ENCODE data around the gene RAF1.
"Not testable (repeated sequence)": the region's sequence is repeated elsewhere in the genome, so short reads cannot be mapped to it uniquely, and the experiment has no call there.

RAF1 gene

DNA sequence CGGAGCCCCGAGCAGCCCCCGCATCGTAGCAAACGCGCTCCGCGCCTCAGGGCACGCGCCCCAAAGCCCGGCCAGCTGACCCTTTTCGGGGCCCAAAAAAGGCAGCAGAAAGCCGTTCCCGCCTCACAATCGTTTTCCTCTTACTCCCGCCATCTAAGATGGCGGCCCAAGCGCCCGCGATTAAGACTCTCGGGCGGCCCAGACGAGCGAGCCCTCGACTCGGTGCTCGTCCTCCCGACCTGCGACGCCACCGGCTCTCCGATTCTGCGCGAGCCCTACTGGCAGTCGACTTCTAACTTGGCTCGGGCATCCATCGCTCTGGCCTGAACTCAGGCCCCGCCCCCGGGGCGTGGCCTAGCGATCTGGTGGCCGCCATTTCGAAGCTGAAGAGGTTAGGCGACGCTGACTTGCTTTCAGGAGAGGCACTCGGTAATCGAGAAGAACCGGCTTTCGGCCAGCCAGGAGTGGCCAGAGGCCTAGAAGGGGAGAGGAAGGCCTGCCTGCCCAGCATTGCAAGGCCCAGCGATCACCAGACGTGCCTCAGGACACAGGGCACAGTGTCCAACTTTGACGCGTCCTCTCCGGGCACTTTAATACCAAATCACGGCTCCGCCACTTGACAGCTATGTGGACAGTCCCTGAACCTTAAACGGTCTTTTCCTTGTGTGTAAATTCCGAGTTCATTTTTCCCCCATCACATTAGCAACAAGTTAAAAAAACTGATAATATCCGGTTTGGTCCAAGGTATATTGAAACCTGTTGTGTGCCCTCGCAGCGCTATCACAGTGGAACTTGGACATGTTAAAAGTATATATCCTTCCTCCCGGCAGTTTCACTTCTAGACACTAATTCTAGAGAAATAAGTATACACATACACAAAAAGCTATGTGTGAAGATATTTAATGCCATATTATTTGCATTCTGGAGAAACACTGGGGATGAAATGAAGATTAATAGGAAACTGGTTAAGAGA is at the start of gene RAF1:
RAF1 (minus strand) TSS at position 182 of the 973 bp plus-strand sequence. CDS start 45,396 bp downstream, outside the sequence.
- DNase-seq (ENCODE audit: low read depth in 2 of 2) = peak; percentile 94 to 97

DNA sequence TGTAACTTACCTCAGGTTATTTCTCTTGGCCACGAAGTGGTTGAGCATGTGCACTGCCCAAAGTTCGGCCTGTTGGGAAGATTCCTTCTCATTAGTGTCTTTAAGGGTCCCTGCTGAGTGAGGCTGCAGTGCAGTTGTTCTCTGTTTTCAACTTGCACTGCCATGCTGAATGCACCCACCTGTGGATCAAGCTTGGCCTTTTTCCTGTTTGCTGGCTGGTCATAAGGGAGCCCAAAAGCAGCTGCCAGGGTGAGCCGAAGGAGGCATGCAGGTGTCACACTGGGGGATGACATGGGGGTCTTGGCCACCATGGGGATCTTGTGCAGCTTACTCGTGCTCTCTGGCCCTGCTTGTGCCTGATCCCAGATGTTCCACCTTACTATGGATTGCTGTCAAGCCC is 46.1 kb upstream of the RAF1 start:
- no peak for DNase-seq (ENCODE audit: low read depth in 2 of 2)

DNA sequence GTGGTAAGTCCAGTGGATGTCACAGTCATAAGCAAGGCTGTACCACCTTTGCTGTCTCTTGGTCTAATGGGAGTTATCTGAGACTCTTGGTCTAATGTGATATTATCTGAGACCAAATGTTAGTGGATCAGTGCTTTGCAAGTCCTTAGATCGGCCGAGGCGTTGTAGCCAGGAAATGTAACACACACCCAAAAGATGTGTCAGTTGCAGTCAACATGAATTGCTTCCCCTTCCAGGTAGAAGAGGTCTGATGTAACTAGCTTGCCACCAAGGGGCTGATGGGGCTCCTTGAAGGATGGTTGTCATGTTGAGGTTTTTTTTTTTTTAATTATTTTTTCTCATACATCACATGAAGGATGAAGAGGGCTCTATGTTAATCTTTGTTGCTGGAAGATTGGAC is 45.4 kb upstream of the RAF1 start:
- no peak for DNase-seq (ENCODE audit: low read depth in 2 of 2)

DNA sequence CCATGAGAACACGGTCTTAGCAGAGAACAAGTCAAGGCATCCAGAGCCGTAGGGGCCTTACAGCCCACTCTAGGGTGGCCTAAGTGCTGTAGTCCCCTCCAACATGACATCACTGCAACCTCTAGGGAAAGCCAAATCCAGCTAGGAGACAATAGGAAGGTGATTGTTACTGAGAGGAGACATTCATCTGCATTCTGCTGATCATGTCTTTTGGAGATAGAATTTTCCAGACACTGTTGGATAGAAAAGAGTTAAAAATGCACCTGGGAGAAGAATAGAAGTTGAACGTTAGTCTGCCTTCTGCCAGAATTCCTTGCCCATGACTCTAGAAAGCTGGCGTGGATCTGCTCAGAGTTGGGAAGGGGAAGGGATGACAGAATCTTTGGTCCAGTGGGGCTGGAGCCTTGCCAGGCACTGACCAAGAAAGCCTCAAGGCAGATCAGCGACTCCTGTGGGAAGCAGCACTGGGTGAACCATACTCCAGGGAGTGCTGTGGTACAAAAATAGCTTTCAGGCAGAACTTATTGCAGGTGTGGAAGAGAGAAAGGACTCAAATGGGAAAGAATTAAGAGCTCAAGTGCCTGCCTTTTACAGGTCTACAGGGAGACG is 44.8 kb upstream of the RAF1 start:
- DNase-seq (ENCODE audit: low read depth in 2 of 2) = no peak

DNA sequence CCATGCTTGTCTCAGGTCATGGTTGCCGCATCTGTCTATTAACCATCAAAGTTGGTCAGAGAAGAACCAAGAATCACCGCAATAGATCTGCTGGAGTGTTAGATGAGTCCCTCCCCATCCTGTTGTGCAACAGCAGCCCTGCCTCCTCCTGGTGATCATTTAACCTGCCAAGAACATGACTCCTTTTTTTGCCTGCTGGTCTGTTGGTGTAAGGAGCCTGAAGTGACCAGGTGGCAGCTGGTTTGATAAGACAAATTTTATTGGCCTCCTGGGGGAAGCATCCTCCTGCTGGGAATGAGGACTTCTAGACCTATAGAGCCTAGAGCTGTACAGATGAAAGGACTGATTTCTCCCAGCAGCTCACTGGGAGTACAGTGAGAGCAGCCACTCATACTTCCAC is 43.5 kb upstream of the RAF1 start:
- no peak for DNase-seq (ENCODE audit: low read depth in 2 of 2)

DNA sequence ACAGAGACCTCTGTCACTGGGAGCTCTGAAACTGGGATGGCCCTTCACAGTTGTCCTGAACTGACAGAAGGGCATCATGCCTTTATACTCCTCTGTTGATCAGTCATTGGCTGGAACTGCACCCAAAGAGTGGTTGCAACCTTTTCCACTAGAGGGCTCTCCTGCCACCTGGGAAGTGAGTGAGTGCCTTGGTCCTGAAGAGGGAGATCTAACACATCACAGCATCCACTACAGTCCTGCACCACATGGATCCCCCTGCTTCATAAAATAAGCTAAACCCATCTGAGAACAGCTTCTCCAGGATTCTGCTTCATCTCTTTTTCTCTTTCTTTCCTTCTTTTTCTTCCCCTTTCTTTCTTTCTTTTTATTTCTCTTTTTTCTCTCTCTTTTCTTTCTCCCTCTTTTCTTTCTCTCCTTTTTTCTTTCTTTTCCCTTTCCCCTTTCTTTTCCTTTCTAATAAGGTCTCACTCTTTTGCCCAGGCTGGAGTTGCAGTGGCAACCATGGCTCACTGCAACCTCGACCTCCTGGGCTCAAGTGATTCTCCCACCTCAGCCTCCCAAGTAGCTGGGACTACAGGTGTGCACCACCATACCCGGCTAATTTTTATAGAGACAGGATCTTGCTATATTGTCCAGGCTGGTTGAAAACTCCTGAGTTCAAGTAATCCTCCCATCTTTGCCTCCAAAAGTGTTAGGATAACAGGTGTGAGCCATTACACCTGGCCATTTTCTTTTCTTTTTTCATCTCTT is 42.8 kb upstream of the RAF1 start:
- peak; percentile 23 to 36 for DNase-seq (ENCODE audit: low read depth in 2 of 2)

DNA sequence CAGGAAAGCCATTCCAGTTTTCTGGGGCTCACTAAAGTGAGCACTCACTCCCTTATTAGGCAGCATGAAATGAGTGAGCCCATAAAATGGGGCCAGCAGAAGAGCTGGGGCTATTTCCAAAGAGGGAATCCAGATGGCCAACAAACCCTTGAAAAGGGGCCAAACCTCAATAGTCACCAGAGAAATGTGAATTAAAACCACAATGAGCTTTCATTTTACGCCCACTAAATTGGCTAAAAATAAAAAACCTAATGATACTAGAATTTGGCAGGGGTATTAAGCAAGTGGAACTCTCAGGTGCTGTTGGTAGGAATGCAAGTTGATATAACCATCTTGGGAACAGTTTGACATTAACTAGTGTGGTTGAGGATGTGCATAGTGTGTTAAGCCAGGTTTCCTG is 42.1 kb upstream of the RAF1 start:
- no peak for DNase-seq (ENCODE audit: low read depth in 2 of 2)

DNA sequence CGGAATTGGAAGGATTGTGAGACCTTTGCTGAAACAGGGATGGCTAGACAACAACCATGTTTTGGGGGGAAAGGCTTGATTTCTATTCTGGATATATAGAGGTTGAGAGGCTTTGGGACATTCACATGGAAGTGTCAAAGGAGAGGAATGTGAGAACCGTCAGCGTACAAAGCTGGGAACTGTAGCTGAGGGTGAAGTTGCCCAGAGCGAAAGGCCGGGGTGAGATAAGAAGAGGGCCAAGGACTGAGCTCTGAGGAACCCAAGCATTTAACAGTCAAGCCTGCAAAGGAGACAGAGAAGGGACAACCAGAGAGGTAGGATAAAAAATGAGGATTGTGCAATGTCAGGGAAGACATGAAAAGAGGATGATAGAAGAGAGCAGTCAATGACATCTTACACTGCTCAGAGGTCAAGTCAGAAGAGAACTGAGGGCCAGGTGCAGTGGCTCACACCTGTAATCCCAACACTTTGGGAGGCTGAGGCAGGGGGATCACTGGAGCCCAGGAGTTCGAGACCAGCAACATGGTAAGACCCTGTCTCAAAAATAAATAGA is 41.5 kb upstream of the RAF1 start:
- no peak for DNase-seq (ENCODE audit: low read depth in 2 of 2)

DNA sequence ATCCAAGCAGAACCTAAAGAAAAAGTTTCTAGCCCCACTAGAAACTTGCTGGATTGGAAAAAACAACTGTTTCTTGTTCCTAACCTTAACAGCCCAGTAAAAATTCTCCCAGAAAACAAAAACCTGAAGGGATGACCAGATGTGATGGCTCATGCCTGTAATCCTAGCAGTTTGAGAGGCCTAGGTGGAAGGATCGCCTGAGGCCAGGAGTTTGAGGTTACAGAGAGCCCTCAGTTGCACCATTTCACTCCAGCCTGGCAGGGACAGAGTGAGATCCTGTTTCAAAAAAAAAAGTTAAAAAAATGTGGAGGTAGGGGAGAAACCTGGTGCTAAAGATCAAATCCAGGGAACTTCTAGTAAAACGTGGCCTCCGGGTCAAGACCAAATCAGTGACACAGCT is 38.6 kb upstream of the RAF1 start:
- no peak for DNase-seq (ENCODE audit: low read depth in 2 of 2)

DNA sequence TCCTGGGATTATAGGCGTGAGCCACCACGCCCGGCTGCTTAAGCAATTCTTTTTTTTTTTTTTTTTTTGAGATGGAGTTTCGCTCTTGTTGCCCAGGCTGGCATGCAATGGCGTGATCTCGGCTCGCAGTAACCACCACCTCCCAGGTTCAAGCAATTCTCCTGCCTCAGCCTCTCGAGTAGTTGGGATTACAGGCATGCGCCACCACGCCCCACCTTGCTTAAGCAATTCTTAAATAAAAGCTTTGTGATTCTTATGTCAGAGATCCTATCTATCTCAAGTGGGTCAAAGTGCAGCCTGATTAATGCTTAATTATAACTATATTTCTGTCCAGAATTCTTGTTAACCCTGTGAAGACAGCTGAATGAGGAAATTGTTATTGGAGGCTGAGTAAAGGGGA is 37.7 kb upstream of the RAF1 start:
- DNase-seq (ENCODE audit: low read depth in 2 of 2) = not testable (repeated sequence)

DNA sequence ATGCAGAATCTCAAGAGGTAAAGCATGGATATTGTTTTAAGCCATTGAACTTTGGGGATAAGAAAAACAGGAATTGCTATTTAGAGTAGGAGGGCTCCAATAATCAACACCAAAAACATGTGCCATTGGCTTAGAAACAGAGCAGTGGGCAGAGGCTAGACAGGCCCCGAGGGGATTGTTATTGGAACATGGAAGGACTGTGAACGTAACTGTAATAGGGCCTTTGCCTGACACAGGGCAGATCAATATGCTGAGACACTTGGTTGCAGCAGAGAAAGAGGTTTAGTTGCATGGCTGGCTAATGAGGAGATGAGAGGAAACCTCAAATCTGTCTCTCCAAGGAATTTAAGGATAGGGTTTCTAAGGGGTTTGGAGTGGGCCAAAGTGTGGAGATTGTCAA is 36.9 kb upstream of the RAF1 start:
- DNase-seq (ENCODE audit: low read depth in 2 of 2) = no peak

DNA sequence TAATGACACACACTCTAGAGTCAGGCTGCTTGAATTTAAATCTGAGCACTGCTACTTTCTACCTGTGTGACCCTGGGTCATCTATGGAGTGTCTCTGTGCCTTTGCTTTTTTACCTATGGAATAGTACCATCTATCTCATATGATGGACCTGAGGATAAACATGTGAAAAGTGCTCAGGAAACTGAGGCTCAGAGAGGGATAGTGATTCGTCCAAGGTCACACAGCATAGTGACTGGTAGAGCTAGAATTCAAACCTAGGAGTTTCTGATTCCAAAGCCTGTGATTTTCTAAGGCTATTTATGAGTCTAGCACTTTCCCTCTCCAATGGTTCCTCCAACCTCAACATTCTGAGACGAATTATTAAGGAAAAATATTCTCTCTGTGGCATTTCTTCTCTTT is 32.0 kb upstream of the RAF1 start:
- DNase-seq (ENCODE audit: low read depth in 2 of 2) = no peak

DNA sequence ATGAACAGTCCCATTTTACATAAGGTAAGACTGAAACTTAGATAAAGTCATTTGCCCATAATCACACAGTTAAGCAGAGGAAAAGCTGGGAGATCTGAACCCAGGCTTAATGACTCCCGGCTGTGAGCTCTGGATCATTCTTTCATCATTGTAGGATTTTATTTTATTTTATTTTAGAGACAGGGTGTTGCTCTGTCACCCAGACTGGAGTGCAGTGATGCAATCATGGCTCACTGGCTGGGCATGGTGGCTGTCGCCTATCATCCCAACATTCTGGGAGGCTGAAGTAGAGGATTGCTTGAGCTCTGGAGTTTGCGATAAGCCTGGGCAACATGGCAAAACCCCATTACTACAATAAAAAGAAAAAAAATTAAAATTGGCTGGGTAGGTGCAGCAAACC is 31.2 kb upstream of the RAF1 start:
- no peak for DNase-seq (ENCODE audit: low read depth in 2 of 2)

DNA sequence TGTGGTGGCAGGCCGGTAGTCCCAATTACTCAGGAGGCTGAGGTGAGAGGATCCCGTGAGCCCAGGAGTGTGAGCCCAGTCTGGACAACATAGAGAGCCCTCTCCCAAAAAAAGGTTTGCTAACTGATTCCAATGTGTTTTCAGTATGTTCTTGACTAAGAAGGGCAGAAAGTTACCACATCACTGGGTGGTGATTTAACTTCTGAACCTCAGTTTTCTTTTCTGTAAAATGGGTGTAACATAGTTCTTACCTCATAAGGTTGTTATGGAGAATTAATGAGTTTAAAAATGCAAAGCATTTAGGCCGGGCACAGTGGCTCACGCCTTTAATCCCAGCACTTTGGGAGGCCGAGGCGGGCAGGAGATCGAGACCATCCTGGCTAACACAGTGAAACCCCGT is 28.5 kb upstream of the RAF1 start:
- DNase-seq (ENCODE audit: low read depth in 2 of 2) = no peak

DNA sequence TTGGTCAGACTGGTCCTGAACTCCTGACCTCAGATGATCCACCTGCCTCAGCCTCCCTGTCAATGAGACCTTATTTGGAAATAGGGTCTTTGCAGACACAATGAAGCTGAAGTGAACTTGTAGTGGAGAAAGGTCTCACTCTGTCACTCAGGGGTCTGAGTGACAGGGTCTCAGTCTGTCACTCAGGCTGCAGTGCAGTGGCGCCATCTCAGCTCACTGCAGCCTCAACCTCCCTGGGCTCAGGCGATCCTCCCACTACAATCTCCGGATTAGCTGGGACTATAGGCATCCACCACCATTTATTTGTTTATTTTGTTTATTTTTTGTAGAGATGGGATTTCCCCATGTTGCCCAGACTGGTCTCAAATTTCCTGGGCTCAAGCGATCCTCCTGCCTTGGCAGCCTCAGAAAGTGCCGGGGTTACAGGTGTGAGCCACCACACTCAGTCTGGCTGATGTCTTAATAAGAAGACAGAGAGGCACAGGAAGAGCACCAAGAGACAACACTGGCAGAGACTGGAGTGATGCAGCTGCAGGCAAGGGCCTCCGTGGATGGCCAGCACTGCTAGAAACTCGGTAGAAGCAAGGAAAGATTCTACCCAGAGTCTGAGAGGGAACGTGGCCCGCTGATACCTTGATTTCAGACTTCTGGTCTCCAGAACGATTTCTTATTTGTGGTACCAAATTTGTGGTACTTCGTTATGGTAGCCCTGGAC is 26.2 kb upstream of the RAF1 start:
- DNase-seq (ENCODE audit: low read depth in 2 of 2) = no peak

DNA sequence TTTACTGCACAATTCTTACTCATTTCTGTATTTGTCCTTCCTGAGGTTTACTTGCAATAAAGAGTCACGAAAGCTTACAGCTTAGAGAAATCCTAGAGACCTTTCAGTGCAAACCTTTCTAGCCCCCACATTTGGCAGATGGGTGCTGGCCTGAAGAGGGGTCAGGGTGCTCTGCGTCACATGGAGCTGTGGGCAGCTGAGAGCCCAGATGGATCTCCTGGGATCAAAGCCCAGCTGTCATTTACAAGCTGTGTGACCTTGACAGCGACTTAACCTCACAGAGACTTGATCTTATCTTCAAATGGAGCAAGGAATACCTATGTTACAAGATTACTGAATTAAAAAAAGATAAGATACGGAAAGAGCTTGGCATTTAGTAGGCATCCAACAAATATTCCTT is 24.0 kb upstream of the RAF1 start:
- DNase-seq (ENCODE audit: low read depth in 2 of 2) = no peak

DNA sequence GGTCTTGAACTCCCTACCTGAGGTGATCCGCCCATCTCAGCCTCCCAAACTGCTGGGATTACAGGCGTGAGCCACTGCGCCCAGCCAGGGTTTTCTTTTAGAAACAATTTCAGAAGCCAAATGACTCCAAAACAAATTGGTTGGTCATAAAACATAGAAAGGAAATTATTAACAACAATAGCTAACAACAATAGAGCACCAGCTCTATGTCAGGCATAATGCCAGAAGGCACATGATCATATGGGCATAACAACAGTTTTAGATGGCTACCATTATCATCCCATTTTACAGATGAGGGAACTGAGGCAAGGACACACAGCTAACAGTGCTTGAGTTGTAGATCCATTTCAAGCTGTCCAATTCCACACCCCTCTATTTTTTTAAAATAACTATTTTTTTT is 22.2 kb upstream of the RAF1 start:
- no peak for DNase-seq (ENCODE audit: low read depth in 2 of 2)

DNA sequence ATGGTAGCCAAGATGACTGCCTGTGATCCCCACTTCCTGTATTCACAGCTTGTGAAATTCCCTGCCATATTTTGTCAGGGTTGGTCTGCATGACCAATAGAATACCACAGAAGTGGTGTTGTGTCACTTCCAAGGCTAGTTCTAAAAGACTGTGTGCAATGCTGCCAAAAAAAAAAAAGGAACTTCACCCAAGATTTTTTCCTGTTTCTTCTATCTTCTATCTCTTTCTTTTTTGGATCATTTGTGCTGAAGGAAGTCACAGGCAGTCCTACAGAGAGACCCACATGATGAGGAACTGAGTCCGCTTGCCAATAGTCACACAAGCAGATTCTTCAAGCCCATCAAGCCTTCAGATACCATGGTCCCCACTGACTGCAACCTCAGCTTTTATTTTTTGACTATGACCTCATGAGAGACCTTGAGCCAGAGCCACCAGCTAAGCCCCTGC is 18.1 kb upstream of the RAF1 start:
- DNase-seq (ENCODE audit: low read depth in 2 of 2) = no peak

DNA sequence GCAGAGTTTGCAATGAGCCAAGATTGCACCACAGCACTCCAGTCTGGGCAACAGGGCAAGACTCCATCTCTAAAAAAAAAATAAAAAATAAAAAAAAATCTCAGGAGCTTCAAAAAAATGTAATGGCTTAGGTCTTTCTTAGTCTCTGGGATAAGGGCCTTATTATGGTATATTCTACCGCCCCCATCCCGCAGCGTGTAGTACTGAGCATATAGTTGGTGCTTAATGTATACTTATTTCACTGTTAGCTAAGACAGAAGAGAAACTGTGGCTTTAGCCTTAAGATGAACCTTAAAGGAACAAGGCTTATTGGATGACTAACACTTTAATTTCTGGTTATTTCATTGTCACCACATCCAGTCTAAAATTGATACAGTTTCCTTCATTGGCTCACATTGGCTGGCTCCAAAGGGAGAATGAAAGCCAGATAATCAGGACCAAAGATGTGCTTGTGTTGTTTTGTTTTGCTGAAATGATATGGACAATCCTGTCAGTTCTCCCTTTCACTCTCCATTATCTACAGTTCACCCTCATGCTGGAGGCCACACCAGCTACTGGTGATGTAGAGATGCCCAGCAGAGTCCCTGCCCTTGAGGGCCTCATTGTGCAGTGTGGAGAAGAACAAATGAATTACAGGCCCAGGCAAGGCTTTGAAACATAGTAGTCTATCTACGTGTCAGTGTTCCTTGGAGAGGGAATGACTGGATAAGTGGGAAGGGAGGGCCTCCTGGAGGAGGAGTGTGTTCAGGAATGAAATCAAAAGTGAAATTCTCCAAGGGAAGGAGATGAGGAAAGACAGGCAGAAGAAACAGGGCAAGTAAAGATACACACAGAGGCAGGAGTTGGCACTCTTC is 17.4 kb upstream of the RAF1 start:
- DNase-seq (ENCODE audit: low read depth in 2 of 2) = no peak

DNA sequence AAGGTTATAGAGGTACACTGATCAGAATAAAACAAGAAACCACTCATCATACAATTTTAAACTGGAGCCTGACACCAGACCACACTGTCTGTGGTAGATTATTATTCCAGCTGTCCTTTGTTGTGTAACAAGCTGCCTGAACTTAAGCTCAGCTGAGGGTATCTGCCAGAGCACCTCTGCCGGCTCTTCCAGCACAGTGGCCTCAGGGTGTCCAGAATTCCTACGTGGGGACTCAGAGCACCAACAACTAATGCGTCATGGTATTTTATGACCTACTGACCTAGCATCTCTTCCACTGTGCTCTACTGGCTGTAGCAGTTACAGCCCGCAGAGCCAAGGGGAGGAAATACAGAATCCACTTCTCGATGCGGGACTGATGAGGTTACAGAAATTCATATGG is 15.6 kb upstream of the RAF1 start:
- no peak for DNase-seq (ENCODE audit: low read depth in 2 of 2)

DNA sequence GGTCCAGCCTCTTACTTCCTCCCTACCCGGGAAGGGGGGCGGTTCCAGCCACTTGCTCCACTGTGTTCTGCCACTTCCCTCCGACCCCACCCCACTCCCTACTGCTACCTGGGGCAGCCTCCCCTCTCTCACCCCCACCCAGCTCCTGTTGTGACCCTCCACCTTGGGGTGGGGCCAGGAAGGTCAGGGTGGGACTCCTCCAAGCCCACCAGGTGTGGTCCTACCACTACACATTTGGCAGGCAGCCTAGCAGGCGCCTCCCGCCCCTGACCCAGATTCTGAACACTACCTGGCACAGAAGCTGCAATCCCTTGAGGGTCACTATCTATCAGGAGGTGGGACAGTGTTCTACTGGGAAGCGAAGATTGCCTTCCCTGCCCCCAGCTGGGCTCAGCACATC is 13.7 kb upstream of the RAF1 start:
- DNase-seq (ENCODE audit: low read depth in 2 of 2) = no peak
